H1 (cell line): ENCODE results near the gene CSRNP3. TPM values are rescaled to one million over a fixed set of nuclear protein-coding genes. Genes with fewer than 3 reads are reported as not detected.

Source experiments
- CTCF ChIA-PET: fragments of 300-600 bp; sonication (Branson Sonifier 250); formaldehyde crosslinking; loops from one replicate; lab custom pipeline; 2021; ENCODE audit not compliant: partially characterized antibody; lab: Charles Lee
- POLR2A ChIA-PET: fragments of 300-600 bp; sonication (Branson Sonifier 250); formaldehyde crosslinking; loops from one replicate; lab custom pipeline; 2021; ENCODE audit warnings: inconsistent platforms; ENCODE audit not compliant: partially characterized antibody; lab: Charles Lee
- DNase-seq, 2 experiments: peaks; one replicate each; pipeline versions ENCODE4 v3.0.0 to v3.0.0-alpha.2; 2010 to 2022; ENCODE audit warnings: low spot score in 2 of 2, low read depth in 1 of 2, mixed read lengths in 1 of 2
- FAIRE-seq: peaks from 2 replicates; lab custom pipeline; 2011; peaks lifted over from hg19 to GRCh38; lab: Jason Lieb, UNC
- H2AFZ ChIP-seq: 2 replicates; pipeline ENCODE4 v1.8.1; 2012; ENCODE audit warnings: low read length, inconsistent platforms
- H2AK5ac ChIP-seq: 2 replicates; pipeline ENCODE4 v1.6.1; 2013; ENCODE audit warnings: low read depth, low read length
- H2BK120ac ChIP-seq: replicated peaks from 2 replicates; pipeline ENCODE3; 2013; ENCODE audit warnings: low read depth, low read length, inconsistent platforms
- H2BK12ac ChIP-seq: 2 replicates; pipeline ENCODE4 v1.6.1; 2013; ENCODE audit warnings: low read depth, low read length
- H2BK15ac ChIP-seq: 2 replicates; pipeline ENCODE4 v1.6.1; 2013; ENCODE audit warnings: low read length
- H2BK20ac ChIP-seq: 2 replicates; pipeline ENCODE4 v1.6.1; 2013; ENCODE audit warnings: low read length
- H2BK5ac ChIP-seq: 2 replicates; pipeline ENCODE4 v1.6.1; 2013; ENCODE audit warnings: low read depth, low read length
- H3K14ac ChIP-seq: 2 replicates; pipeline ENCODE4 v1.6.1; 2013; ENCODE audit warnings: inconsistent platforms; ENCODE audit not compliant: insufficient read length
- H3K18ac ChIP-seq: 2 replicates; pipeline ENCODE4 v1.6.1; 2013; ENCODE audit warnings: low read length; ENCODE audit errors: extremely low read depth
- H3K23ac ChIP-seq: 2 replicates; pipeline ENCODE4 v1.6.1; 2013; ENCODE audit warnings: inconsistent platforms; ENCODE audit not compliant: insufficient read length
- H3K23me2 ChIP-seq: 2 replicates; pipeline ENCODE4 v1.6.1; 2013; ENCODE audit warnings: low read depth, low read length
- H3K27ac ChIP-seq: 2 replicates; pipeline ENCODE4 v1.6.1; 2011; ENCODE audit warnings: low read depth, low read length, inconsistent platforms
- H3K27me3 ChIP-seq, 4 experiments: replicated peaks in 1 of 4; 1 replicate in 1 of 4; 2 replicates in 3 of 4; pipeline versions ENCODE4 v1.6.1 to v1.8.1; 2011 to 2013; ENCODE audit warnings: low read length in 3 of 4, mild to moderate bottlenecking in 3 of 4, inconsistent platforms in 2 of 4, mixed read lengths in 2 of 4, moderate library complexity in 1 of 4; ENCODE audit not compliant: control insufficient read depth in 3 of 4, insufficient read depth in 3 of 4; ENCODE audit errors: extremely low read depth in 1 of 4
- H3K36me3 ChIP-seq, 4 experiments: 2 replicates each; pipeline versions ENCODE4 v1.6.1 to v1.8.1; 2011 to 2013; ENCODE audit warnings: mild to moderate bottlenecking in 4 of 4, low read length in 3 of 4, moderate library complexity in 2 of 4, control low read depth in 1 of 4, inconsistent platforms in 1 of 4; ENCODE audit not compliant: insufficient read depth in 4 of 4, control insufficient read depth in 2 of 4
- H3K4ac ChIP-seq: replicated peaks from 2 replicates; pipeline ENCODE3; 2013; ENCODE audit warnings: low read length, low read depth, mixed read lengths, inconsistent platforms; ENCODE audit not compliant: insufficient read length
- H3K4me1 ChIP-seq, 4 experiments: replicated peaks in 1 of 4; 1 replicate in 1 of 4; 2 replicates in 3 of 4; pipeline versions ENCODE4 v1.6.1 to v1.8.1; 2011 to 2013; ENCODE audit warnings: low read length in 3 of 4, inconsistent platforms in 2 of 4, mixed read lengths in 1 of 4; ENCODE audit not compliant: insufficient read depth in 4 of 4, control insufficient read depth in 3 of 4
- H3K4me2 ChIP-seq, 2 experiments: 2 replicates each; pipeline versions ENCODE4 v1.6.1 to v1.8.1; 2011 to 2013; ENCODE audit warnings: low read depth in 2 of 2, low read length in 2 of 2, control low read depth in 1 of 2, inconsistent platforms in 1 of 2, mild to moderate bottlenecking in 1 of 2; ENCODE audit not compliant: insufficient read depth in 1 of 2
- H3K4me3 ChIP-seq, 4 experiments: fragments of 200-600, 300-600 bp in 1 of 4; sonication (generic), shearing (Covaris generic), sonication (Bioruptor Twin) in 1 of 4; 2 replicates each; pipeline versions ENCODE4 v1.5.1 to v1.8.1; 2011 to 2016; ENCODE audit warnings: low read length in 4 of 4, low read depth in 3 of 4, control low read depth in 2 of 4, inconsistent platforms in 2 of 4, mild to moderate bottlenecking in 2 of 4, mixed read lengths in 1 of 4, moderate library complexity in 1 of 4; ENCODE audit not compliant: insufficient read depth in 2 of 4; ENCODE audit errors: extremely low read depth in 1 of 4
- H3K56ac ChIP-seq: replicated peaks from 2 replicates; pipeline ENCODE3; 2013; ENCODE audit warnings: low read depth, mild to moderate bottlenecking, mixed read lengths, low read length, inconsistent platforms; ENCODE audit not compliant: insufficient read length
- H3K79me1 ChIP-seq: 2 replicates; pipeline ENCODE4 v1.6.1; 2013; ENCODE audit warnings: low read depth, low read length, control low read depth
- H3K79me2 ChIP-seq, 2 experiments: 2 replicates each; pipeline versions ENCODE4 v1.6.1 to v1.8.1; 2012 to 2013; ENCODE audit warnings: low read length in 2 of 2, mild to moderate bottlenecking in 2 of 2, inconsistent platforms in 1 of 2; ENCODE audit not compliant: insufficient read depth in 2 of 2, control insufficient read depth in 1 of 2
- H3K9ac ChIP-seq, 4 experiments: replicated peaks in 1 of 4; 1 replicate in 1 of 4; 2 replicates in 3 of 4; pipeline versions ENCODE4 v1.6.1 to v1.8.1; 2011 to 2013; ENCODE audit warnings: low read depth in 3 of 4, low read length in 3 of 4, control low read depth in 2 of 4, mild to moderate bottlenecking in 2 of 4, moderate library complexity in 2 of 4, inconsistent platforms in 1 of 4; ENCODE audit errors: extremely low read depth in 1 of 4
- H3K9me3 ChIP-seq, 2 experiments: 2 replicates each; pipeline versions ENCODE4 v1.6.1 to v1.8.1; 2012 to 2013; ENCODE audit warnings: mild to moderate bottlenecking in 2 of 2, moderate library complexity in 2 of 2, control low read depth in 1 of 2, inconsistent platforms in 1 of 2, low read depth in 1 of 2, low read length in 1 of 2, mixed read lengths in 1 of 2; ENCODE audit not compliant: insufficient read depth in 2 of 2
- H4K20me1 ChIP-seq, 2 experiments: replicated peaks in 1 of 2; 2 replicates each; pipeline versions ENCODE3 to v1.8.1; 2011 to 2013; ENCODE audit warnings: inconsistent platforms in 2 of 2, low read length in 2 of 2, mild to moderate bottlenecking in 1 of 2; ENCODE audit not compliant: insufficient read depth in 2 of 2, control insufficient read depth in 1 of 2
- H4K5ac ChIP-seq: 2 replicates; pipeline ENCODE4 v1.6.1; 2013; ENCODE audit warnings: low read length, low read depth, mixed read lengths, inconsistent platforms; ENCODE audit not compliant: insufficient read length
- H4K8ac ChIP-seq: 2 replicates; pipeline ENCODE4 v1.8.0; 2013; ENCODE audit warnings: mild to moderate bottlenecking, moderate library complexity, low read length, inconsistent platforms; ENCODE audit not compliant: insufficient read depth; ENCODE audit errors: extremely low read depth
- H4K91ac ChIP-seq: replicated peaks from 2 replicates; pipeline ENCODE3; 2013; ENCODE audit warnings: low read length, mixed read lengths, inconsistent platforms; ENCODE audit not compliant: insufficient read length
- BACH1 ChIP-seq: IDR thresholded peaks from 2 replicates; pipeline ENCODE4 v1.6.1; 2012; ENCODE audit warnings: low read length, improper control_type of control experiment
- CREB1 ChIP-seq: IDR thresholded peaks from 2 replicates; pipeline ENCODE4 v1.6.1; 2012; ENCODE audit warnings: inconsistent platforms
- EZH2 ChIP-seq: fragments of 200-600 bp; sonication (generic); IDR thresholded peaks from 2 replicates; pipeline ENCODE4 v1.7.1; 2012; ENCODE audit warnings: low read depth, mild to moderate bottlenecking, moderate library complexity, low read length, inconsistent platforms; ENCODE audit not compliant: severe bottlenecking
- POLR2A ChIP-seq, 2 experiments: IDR thresholded peaks; 1 replicate in 1 of 2; 2 replicates in 1 of 2; pipeline ENCODE4 v1.6.1; 2011; ENCODE audit warnings: low read depth in 2 of 2, low read length in 2 of 2, mild to moderate bottlenecking in 2 of 2; ENCODE audit errors: control extremely low read depth in 1 of 2
- TCF12 ChIP-seq: IDR thresholded peaks from 2 replicates; pipeline ENCODE4 v1.6.1; 2011; ENCODE audit warnings: low read depth, mild to moderate bottlenecking, low read length
- WGBS, 2 experiments: shearing (Covaris generic) in 1 of 2; methylation state at CpG; one replicate each; pipeline versions ENCODE4 v1.1.6 to v1.1.7; 2013 to 2015; ENCODE audit warnings: low lambda C conversion rate in 2 of 2, mixed read lengths in 2 of 2, inconsistent platforms in 1 of 2, low coverage in 1 of 2, missing lambda C conversion rate in 1 of 2; ENCODE audit not compliant: insufficient replicate concordance in 2 of 2, insufficient coverage in 1 of 2, insufficient read length in 1 of 2; ENCODE audit errors: extremely low coverage in 1 of 2, missing lambda C conversion rate in 1 of 2; 5-methylcytosine and 5-hydroxymethylcytosine counted together
- polyA plus RNA-seq, 7 experiments: library from polyadenylated mRNA; depleted of rRNA in 3 of 7; stranded (reverse) in 5 of 7; unstranded in 2 of 7; fragments of >200 nt in 5 of 7; fragments of 200-250 nt in 2 of 7; gene quantifications; 1 replicate in 5 of 7; 2 replicates in 1 of 7; 4 replicates in 1 of 7; pipeline versions ENCODE4 v1.2.1 to v1.2.3, GENCODE V29; 2011 to 2013; ENCODE audit warnings: missing spikeins in 2 of 7, mixed read lengths in 2 of 7
- total RNA-seq: library from RNA; stranded (reverse); fragmentation: NEBNext Ultra II Directional; extraction: Animal tissue kit (Norgen Biotek cat#: 25700); gene quantifications from 2 replicates; pipeline ENCODE4 v1.2.1, GENCODE V29; 2021

CSRNP3 gene
- total and polyA plus RNA-seq, 2 of the 8 experiments (the other 6 are each of a cell fraction or from before 2014, with no cell fraction given), result 1.3 to 6.5 TPM

GRCh38 chr2:165618806-165619205 is 149.3 kb downstream of the CSRNP3 start:
- no peak for TF ChIP-seq CREB1
- no peak for TF ChIP-seq POLR2A (IDR thresholded peaks at IDR 0.05; ENCODE audit: control extremely low read depth in 1 of 2, low read depth in 2 of 2, low read length in 2 of 2)
- TF ChIP-seq EZH2, result no peak
- TF ChIP-seq TCF12, result no peak
- TF ChIP-seq BACH1, result no peak
- Histone ChIP-seq H3K79me2 (no peaks in the 10 kb centered on the region), H3K4me2 (no peak overlapping the region), H3K9me3 (no peaks in the 10 kb centered on the region), H3K27ac (no peak overlapping the region), H2BK5ac (no peak overlapping the region), H2BK12ac (no peak overlapping the region), H3K56ac (no peak overlapping the region), H3K27me3 (no peaks in the 10 kb centered on the region), H3K36me3 (no peaks in the 10 kb centered on the region), H4K5ac (no peak overlapping the region), H3K4me3 (no peak overlapping the region), H2BK20ac (no peak overlapping the region), H4K20me1 (no peaks in the 10 kb centered on the region), H4K91ac (no peak overlapping the region), H4K8ac (no peak overlapping the region), H3K14ac (no peak overlapping the region), H2BK120ac (no peak overlapping the region), H2AFZ (no peak overlapping the region), H3K18ac (no peak overlapping the region), H3K79me1 (no peaks in the 10 kb centered on the region), H3K4me1 (peaks cover 0 to 1% (median 0%) of the 10 kb centered on the region in 4 experiments; a peak in 1 of 7 replicates), H2BK15ac (no peak overlapping the region), H2AK5ac (no peak overlapping the region), H3K9ac (no peak overlapping the region), H3K23ac (no peak overlapping the region), H3K23me2 (no peaks in the 10 kb centered on the region), H3K4ac (no peak overlapping the region)
- WGBS, 2 experiments, result 83% methylated on average over 1 of the region's 1 CpG; no CpG with 5 or more reads in 1 of the 2 experiments
- no peak for FAIRE-seq
- no peak for DNase-seq
- ChIA-PET POLR2A (interaction anchor here (0.6 to 0.8 kb wide), 2 partner anchors 122 to 1478 kb away, joined by 3 read pairs; no protein-coding TSS in a partner anchor), CTCF (no interaction called here)
